Activated CD4-positive, alpha-beta T cell treated with anti-CD3 and anti-CD28 coated beads, Interleukin-2, amount 50 U/mL, for 24 hours (primary cell): ENCODE measurements around the gene KCNIP1.
A peak's percentile ranks its signal among the peaks of the same experiment; 100 is the strongest.

Source experiments
- DNase-seq, 2 donors: peaks; one replicate each; pipeline ENCODE4 v3.0.0-alpha.2; 2020; ENCODE audit warnings: low read depth in 1 of 2, low spot score in 1 of 2

Gene KCNIP1

DNA sequence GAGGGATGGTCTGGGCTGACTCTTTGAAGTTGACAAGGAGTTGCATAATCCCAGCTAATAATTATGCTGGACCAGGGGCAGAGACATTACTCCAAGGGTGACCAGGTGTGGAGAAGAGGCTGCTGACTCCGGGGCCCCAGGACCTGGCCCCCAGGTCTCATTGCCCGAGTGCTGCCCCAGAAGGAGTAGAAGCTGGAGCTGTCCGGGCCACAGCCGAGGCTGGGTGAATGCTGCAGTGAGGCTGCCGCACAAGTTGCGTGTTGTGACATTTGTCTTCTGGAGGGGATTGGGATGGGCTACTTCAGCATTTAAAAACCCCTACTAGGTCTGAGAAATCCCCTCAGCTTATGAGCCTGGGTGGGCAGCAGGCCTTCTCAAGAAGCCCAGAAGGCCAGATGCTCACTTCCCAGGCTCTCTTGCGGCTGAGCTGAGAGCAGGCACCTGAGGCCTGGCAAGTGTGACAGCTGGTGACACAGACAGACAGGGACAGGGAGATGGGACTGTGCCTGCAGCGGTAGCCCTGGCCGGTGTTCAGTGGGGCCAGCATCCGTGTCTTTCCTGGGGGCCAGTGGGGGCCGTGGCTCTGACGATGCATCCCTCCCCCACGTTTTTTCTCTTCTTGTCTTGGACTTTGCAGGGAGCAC is 122.8 kb downstream of the KCNIP1 start:
- DNase-seq, result no peak

DNA sequence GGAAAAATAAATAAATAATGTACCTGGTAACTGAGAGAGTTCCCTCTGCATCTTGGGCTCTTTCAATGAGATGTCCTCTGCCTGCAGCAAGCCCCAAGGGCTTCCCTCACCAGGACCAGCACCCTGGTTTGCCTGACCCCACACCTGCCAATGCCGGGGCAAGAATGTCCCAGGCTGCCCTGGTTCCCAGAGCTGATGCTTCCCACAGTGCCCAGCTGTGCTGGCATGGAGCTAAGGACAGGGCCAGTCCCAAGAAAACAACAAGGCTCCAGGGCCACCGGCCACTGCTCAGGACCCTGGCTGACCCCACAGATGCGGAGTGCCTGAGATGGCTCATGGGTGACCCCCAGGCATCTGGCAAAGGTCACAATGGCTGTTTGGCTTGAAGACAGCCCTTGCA is 123.5 kb downstream of the KCNIP1 start:
- DNase-seq, result no peak

- DNase-seq, result no peak
Observed at GRCh38 chr5:170628028-170628427, 124.2 kb downstream of the KCNIP1 start.

GRCh38 chr5:170628691-170629565 is 125.1 kb downstream of the KCNIP1 start:
- no peak for DNase-seq

DNA sequence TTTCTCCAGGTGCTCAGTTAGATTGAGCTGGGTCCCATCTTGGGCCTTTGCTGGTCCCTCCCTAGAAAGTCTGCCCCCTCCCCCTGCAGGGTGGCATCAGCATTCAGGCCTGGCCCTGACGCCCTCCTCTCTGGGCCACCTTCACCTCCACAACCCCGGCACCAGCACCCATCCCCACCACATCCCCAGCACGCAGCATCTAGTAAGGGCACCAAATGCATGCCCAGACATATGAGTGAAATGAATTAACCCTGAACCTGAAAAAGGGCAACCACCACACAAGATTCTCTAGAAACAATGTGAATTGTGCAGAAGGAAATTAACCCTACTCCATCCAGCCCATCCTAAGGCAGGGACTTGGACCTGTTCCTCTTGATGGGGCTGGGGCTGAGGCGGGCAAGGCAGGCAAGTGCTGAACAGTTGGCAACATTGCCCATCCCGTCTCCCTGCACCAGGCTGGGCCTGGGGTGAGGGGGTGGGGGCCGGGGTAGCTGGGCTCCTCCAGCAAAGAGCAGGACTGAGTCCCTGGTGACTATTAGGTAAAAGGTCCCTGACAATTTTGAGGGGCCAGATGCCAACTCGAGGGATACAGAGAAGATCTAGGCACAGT is 125.9 kb downstream of the KCNIP1 start:
- DNase-seq, result no peak

GRCh38 chr5:170630226-170630625 is 126.4 kb downstream of the KCNIP1 start:
- DNase-seq, result no peak

GRCh38 chr5:170630711-170631141 is 126.9 kb downstream of the KCNIP1 start:
- no peak for DNase-seq

GRCh38 chr5:170631466-170632195 is 127.8 kb downstream of the KCNIP1 start:
- no peak for DNase-seq

DNA sequence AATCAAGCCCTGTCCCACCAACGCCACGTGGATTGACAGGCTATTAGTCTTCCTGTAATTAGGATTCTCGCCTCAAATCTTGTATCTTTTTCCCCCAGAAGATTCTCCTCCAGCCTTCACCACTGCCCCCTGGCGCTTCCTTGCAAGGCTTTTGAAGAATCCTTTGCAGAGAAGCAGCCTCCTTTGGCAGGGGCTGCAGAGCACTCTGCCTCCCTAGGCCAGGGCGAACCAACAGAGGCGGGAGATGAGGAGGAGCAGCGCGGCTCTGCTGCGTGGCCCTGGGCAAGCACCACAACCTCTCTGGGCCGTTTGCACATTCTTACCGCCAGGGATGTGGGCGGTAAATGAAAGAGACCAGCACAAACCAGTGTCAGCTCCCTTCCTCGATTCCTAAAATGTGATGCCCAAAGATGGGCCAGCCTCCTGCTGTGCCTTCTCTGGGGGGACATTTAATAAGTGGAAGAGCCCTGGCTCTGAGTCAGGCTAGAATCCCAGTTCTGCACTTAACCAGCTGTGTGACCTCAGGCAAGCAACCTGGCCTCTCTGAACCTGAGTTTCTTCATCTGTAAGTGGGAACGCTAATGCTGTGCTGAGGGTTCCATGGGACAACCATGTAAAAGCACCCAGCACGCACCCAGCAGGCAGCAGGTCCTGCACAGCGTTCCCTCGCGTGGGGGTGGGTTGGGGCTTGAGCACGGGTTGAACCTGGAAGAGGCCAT is 128.6 kb downstream of the KCNIP1 start:
- no peak for DNase-seq

DNA sequence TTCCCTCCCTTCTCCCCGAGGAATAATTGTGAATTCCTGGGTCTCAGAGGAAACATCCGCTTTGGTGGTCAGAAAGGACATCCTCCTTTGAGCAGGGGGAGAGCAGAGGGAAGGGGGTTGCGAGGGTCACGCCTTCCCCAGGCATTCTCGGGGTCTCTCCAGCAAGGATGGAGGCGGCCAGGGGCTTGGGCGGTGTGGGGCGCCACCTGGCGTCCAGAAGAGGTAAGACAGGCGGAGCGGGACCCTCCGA is 129.1 kb downstream of the KCNIP1 start:
- DNase-seq, result peak; percentile 42 to 43

GRCh38 chr5:170633235-170634081 is 129.6 kb downstream of the KCNIP1 start:
- DNase-seq, result no peak

DNA sequence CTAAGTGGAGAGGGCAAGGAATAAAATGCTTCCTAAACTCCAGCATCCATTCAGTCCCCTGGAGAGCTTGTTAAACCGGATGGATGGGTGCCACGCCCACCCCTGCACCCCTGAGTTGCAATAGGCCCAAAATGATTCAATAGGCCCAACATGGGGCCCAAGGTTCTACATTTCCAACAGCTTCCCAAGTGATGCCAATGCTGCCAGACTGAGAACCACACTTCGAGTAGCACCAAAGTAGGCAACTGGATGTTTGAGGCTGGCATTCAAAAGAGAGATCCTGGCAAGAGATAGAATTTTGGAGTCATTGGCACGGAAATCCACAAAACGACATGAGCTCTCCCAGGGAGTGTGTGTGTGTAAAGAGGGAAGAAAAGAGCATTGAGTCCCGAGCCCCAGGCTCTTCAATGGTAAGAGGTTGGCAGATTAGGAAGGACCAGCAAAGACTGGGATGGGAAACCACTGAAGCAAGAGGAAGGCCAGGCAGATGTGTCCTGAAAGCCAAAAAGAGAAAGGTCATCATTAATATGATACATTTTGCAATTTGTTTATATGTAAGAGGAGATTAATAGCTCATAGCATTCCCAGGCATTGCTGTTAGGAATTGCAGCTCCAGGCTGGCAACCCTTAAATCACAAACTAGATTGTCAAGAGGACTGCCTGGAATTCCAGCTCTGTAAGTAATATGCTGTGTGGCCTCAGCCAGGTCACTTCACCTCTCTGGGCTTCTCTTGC is 130.6 kb downstream of the KCNIP1 start:
- no peak for DNase-seq

GRCh38 chr5:170635706-170636105 is 131.9 kb downstream of the KCNIP1 start:
- no peak for DNase-seq

GRCh38 chr5:170636206-170636605 is 132.4 kb downstream of the KCNIP1 start:
- no peak for DNase-seq

GRCh38 chr5:170636801-170637477 is 133.1 kb downstream of the KCNIP1 start:
- no peak for DNase-seq

DNA sequence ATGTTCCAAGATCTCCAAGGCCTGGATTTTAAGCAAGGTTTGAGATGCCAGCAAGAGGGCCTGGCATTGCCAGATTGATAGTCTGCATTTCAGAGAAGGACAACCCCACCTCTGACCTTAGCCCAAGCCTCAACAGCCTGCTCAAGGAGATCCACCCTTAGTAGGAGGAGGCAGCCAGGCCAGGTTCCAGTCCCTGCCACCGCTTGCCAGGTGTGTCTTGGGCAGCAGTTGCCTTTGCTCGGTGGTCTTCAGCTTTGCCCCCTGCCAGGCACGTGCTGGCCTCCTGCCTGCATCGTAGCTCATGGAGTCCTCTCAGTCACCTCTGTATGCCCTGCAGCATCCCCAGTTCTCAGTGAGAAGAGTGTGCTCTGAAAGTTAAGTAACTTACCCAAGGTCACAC is 134.2 kb downstream of the KCNIP1 start:
- no peak for DNase-seq

GRCh38 chr5:170638454-170639220 is 134.8 kb downstream of the KCNIP1 start:
- peak; percentile 49 to 64 for DNase-seq

GRCh38 chr5:170639221-170639925 is 135.6 kb downstream of the KCNIP1 start:
- no peak for DNase-seq
